HEK293 (cell line): ENCODE measurements around the gene THBS2.

Experiments used
- CTCF ChIA-PET: fragments of 350-600 bp; formaldehyde crosslinking; extraction: SDS; loops from one replicate; lab custom pipeline; 2021; ENCODE audit warnings: antibody characterized with exemption; lab: Yijun Ruan, JAX
- POLR2A ChIA-PET: fragments of 300-600 bp; formaldehyde crosslinking; extraction: SDS; loops from one replicate; lab custom pipeline; 2020; ENCODE audit warnings: antibody characterized with exemption, inconsistent platforms; lab: Yijun Ruan, JAX
- H3K27ac ChIP-seq: fragments of 200-500 bp; sonication (Bioruptor generic); 2 replicates; pipeline ENCODE4 v1.5.1; 2014; ENCODE audit warnings: low read depth, low read length, control low read depth, inconsistent platforms; ENCODE audit errors: extremely low read depth
- H3K36me3 ChIP-seq, 2 experiments: fragments of 200-500 bp in 1 of 2; sonication (Bioruptor generic) in 1 of 2; 1 replicate in 1 of 2; 2 replicates in 1 of 2; pipeline ENCODE4 v1.5.1; 2014 to 2017; ENCODE audit warnings: inconsistent platforms in 2 of 2, low read length in 2 of 2; ENCODE audit not compliant: control insufficient read depth in 2 of 2, insufficient read depth in 1 of 2
- H3K4me1 ChIP-seq: fragments of 200-500 bp; sonication (Bioruptor generic); 2 replicates; pipeline ENCODE4 v1.5.1; 2014; ENCODE audit warnings: mild to moderate bottlenecking, low read length, inconsistent platforms; ENCODE audit not compliant: control insufficient read depth, insufficient read depth
- H3K4me3 ChIP-seq: 2 replicates; pipeline ENCODE4 v1.5.1; 2011; ENCODE audit warnings: low read depth, mild to moderate bottlenecking, control low read depth, low read length, moderate library complexity
- H3K9me3 ChIP-seq: fragments of 200-500 bp; sonication (Bioruptor generic); 2 replicates; pipeline ENCODE4 v1.5.1; 2014; ENCODE audit warnings: low read depth, low read length, inconsistent platforms; ENCODE audit not compliant: control insufficient read depth, insufficient read depth
- BCL11A ChIP-seq: fragments of 450-650 bp; formaldehyde crosslinking; IDR thresholded peaks from 2 replicates; pipeline ENCODE4 v1.5.1; 2016; ENCODE audit warnings: low read depth, missing biosample characterization, missing genetic modification characterization
- HOXA7 ChIP-seq: sonication (generic); formaldehyde crosslinking; IDR thresholded peaks from 2 replicates; pipeline ENCODE4 v1.8.1; 2022; ENCODE audit warnings: missing genetic modification reagents, borderline replicate concordance
- KLF16 ChIP-seq: fragments of 450-650 bp; formaldehyde crosslinking; IDR thresholded peaks from 2 replicates; pipeline ENCODE4 v1.5.1; 2017; ENCODE audit warnings: missing biosample characterization, missing genetic modification characterization
- MEIS1 ChIP-seq: sonication (generic); formaldehyde crosslinking; IDR thresholded peaks from 2 replicates; pipeline ENCODE4 v1.8.1; 2022; ENCODE audit warnings: missing genetic modification reagents, mild to moderate bottlenecking, borderline replicate concordance
- TRIM28 ChIP-seq: IDR thresholded peaks from 2 replicates; pipeline ENCODE4 v1.6.1; 2011; ENCODE audit warnings: low read length, control low read depth, borderline replicate concordance
- ZBTB49 ChIP-seq: fragments of 450-650 bp; formaldehyde crosslinking; IDR thresholded peaks from 2 replicates; pipeline ENCODE4 v1.5.1; 2016; ENCODE audit warnings: missing biosample characterization, missing genetic modification characterization, low read depth
- ZEB2 ChIP-seq: fragments of 450-650 bp; formaldehyde crosslinking; IDR thresholded peaks from 2 replicates; pipeline ENCODE4 v1.5.1; 2016; ENCODE audit warnings: missing biosample characterization, missing genetic modification characterization
- ZFHX2 ChIP-seq: fragments of 450-650 bp; formaldehyde crosslinking; conservative IDR thresholded peaks from 2 replicates; pipeline ENCODE4 v1.5.1; 2016; ENCODE audit warnings: missing biosample characterization, missing genetic modification characterization
- ZNF2 ChIP-seq: fragments of 450-650 bp; formaldehyde crosslinking; IDR thresholded peaks from 2 replicates; pipeline ENCODE4 v1.5.1; 2016; ENCODE audit warnings: missing biosample characterization, missing genetic modification characterization
- ZNF394 ChIP-seq: fragments of 450-650 bp; formaldehyde crosslinking; IDR thresholded peaks from 2 replicates; pipeline ENCODE4 v1.5.1; 2016; ENCODE audit warnings: missing biosample characterization, missing genetic modification characterization, mild to moderate bottlenecking, moderate library complexity, borderline replicate concordance
- ZNF426 ChIP-seq: fragments of 450-650 bp; formaldehyde crosslinking; IDR thresholded peaks from 2 replicates; pipeline ENCODE4 v1.5.1; 2017; ENCODE audit warnings: missing biosample characterization, missing genetic modification characterization, mild to moderate bottlenecking, inconsistent platforms, moderate library complexity
- ZNF529 ChIP-seq: fragments of 450-650 bp; formaldehyde crosslinking; IDR thresholded peaks from 2 replicates; pipeline ENCODE4 v1.5.1; 2017; ENCODE audit warnings: missing genetic modification characterization, missing biosample characterization; ENCODE audit not compliant: insufficient replicate concordance
- ZNF530 ChIP-seq: fragments of 450-650 bp; formaldehyde crosslinking; IDR thresholded peaks from 2 replicates; pipeline ENCODE4 v1.5.1; 2016; ENCODE audit warnings: low read depth, missing biosample characterization, missing genetic modification characterization
- ZNF692 ChIP-seq: fragments of 450-650 bp; formaldehyde crosslinking; IDR thresholded peaks from 2 replicates; pipeline ENCODE4 v1.5.1; 2016; ENCODE audit warnings: missing biosample characterization, missing genetic modification characterization
- TF ChIP-seq, protein P1 (sequence below): fragments of 450-650 bp; formaldehyde crosslinking; IDR thresholded peaks from 2 replicates; pipeline ENCODE4 v1.5.1; 2016; ENCODE audit warnings: missing biosample characterization, missing genetic modification characterization
- TF ChIP-seq, protein P2 (sequence below): fragments of 450-650 bp; formaldehyde crosslinking; IDR thresholded peaks from 2 replicates; pipeline ENCODE4 v1.5.1; 2017; ENCODE audit warnings: missing biosample characterization, missing genetic modification characterization

The THBS2 gene

GRCh38 chr6:169204167-169204566 lies 49.5 kb downstream of the THBS2 start:
- TF ChIP-seq ZNF2 (no peak), ZEB2 (tag by site-specific recombination) (no peak), HOXA7 (CRISPR knock-in tag) (no peak), ZNF426 (tag by site-specific recombination) (no peak), ZNF692 (tag by site-specific recombination) (no peak), ZNF394 (tag by site-specific recombination) (no peak), ZNF530 (tag by site-specific recombination) (no peak), BCL11A (tag by site-specific recombination) (no peak), TRIM28 (no peak), MEIS1 (no peak), ZNF529 (tag by site-specific recombination) (no peak), KLF16 (no peak), ZFHX2 (no peak)
- TF ChIP-seq, protein P1, sequence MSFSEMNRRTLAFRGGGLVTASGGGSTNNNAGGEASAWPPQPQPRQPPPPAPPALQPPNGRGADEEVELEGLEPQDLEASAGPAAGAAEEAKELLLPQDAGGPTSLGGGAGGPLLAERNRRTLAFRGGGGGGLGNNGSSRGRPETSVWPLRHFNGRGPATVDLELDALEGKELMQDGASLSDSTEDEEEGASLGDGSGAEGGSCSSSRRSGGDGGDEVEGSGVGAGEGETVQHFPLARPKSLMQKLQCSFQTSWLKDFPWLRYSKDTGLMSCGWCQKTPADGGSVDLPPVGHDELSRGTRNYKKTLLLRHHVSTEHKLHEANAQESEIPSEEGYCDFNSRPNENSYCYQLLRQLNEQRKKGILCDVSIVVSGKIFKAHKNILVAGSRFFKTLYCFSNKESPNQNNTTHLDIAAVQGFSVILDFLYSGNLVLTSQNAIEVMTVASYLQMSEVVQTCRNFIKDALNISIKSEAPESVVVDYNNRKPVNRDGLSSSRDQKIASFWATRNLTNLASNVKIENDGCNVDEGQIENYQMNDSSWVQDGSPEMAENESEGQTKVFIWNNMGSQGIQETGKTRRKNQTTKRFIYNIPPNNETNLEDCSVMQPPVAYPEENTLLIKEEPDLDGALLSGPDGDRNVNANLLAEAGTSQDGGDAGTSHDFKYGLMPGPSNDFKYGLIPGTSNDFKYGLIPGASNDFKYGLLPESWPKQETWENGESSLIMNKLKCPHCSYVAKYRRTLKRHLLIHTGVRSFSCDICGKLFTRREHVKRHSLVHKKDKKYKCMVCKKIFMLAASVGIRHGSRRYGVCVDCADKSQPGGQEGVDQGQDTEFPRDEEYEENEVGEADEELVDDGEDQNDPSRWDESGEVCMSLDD (tag by site-specific recombination) = no peak
- TF ChIP-seq, protein P2, sequence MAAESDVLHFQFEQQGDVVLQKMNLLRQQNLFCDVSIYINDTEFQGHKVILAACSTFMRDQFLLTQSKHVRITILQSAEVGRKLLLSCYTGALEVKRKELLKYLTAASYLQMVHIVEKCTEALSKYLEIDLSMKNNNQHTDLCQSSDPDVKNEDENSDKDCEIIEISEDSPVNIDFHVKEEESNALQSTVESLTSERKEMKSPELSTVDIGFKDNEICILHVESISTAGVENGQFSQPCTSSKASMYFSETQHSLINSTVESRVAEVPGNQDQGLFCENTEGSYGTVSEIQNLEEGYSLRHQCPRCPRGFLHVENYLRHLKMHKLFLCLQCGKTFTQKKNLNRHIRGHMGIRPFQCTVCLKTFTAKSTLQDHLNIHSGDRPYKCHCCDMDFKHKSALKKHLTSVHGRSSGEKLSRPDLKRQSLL = no peak
- ChIA-PET POLR2A (no interaction called here), CTCF (interaction anchor here (0.6 kb wide), 1 partner anchor 246 kb away, joined by 3 read pairs; no protein-coding TSS in a partner anchor)
- H3K27ac ChIP-seq = no peak overlapping the region
- H3K9me3 ChIP-seq = no peaks in the 10 kb centered on the region
- no peak overlapping the region for H3K4me3 ChIP-seq
- no peaks in the 10 kb centered on the region for H3K36me3 ChIP-seq
- H3K4me1 ChIP-seq = no peaks in the 10 kb centered on the region

DNA sequence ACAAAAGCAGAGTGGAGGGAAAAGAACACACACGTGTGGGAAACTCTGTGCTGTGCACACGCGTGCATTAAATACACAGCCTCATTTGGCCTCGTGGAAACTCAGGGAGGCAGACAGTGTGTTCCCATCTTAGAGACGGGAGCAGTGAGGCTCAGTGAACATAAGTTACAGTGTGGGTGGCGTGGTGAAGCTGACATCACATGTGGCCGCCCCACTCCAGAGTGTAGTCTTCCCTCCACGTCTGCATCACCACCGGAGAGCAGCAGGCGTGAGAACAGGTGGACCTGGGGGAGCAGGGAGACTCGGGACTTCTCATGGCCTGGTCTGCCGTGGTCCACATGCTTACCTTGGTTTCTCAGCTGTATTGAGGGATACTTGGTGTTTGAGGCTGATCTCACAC lies 51.7 kb downstream of the THBS2 start:
- no peaks in the 10 kb centered on the region for H3K4me1 ChIP-seq
- ChIA-PET CTCF (interaction anchor here (0.7 kb wide), 1 partner anchor 224 kb away, joined by 3 read pairs; no protein-coding TSS in a partner anchor), POLR2A (no interaction called here)
- TF ChIP-seq BCL11A (tag by site-specific recombination) (no peak), ZBTB49 (tag by site-specific recombination) (no peak)
- no peaks in the 10 kb centered on the region for H3K9me3 ChIP-seq
- H3K27ac ChIP-seq = no peak overlapping the region
- no peak overlapping the region for H3K4me3 ChIP-seq
- no peaks in the 10 kb centered on the region for H3K36me3 ChIP-seq
